ENCODE results near the gene PCSK1N. TPM values are rescaled to one million over a fixed set of nuclear protein-coding genes. Genes with fewer than 3 reads are reported as not detected.

The PCSK1N gene
- total RNA-seq, 3 donors from 2014 or later: 2.8 to 3.4 (median 2.9) TPM

- H3K9me3 Mint-ChIP-seq: no peaks in the 10 kb centered on the region
- no peak overlapping the region for H3K4me3 Mint-ChIP-seq
- ATAC-seq: no peak
- no peaks in the 10 kb centered on the region for H3K27me3 Mint-ChIP-seq (ENCODE audit: low read depth)
- DNase-seq: no peak
- H3K36me3 Mint-ChIP-seq (ENCODE audit: insufficient read depth): peaks cover 13% of the 10 kb centered on the region
- H3K4me1 Mint-ChIP-seq (ENCODE audit: low read depth): no peaks in the 10 kb centered on the region
These were observed 21.8 kb downstream of the PCSK1N start for GRCh38 chrX:48813644-48814043.

GRCh38 chrX:48806081-48806480 is 29.3 kb downstream of the PCSK1N start:
- H3K4me1 Mint-ChIP-seq (ENCODE audit: low read depth): peaks cover 11% of the 10 kb centered on the region
- no peaks in the 10 kb centered on the region for H3K27me3 Mint-ChIP-seq (ENCODE audit: low read depth)
- no peaks in the 10 kb centered on the region for H3K9me3 Mint-ChIP-seq
- ATAC-seq (no peak), DNase-seq (no peak)
- peaks cover 5% of the 10 kb centered on the region for H3K36me3 Mint-ChIP-seq (ENCODE audit: insufficient read depth)
- H3K4me3 Mint-ChIP-seq: no peak overlapping the region

- Mint-ChIP-seq H3K4me3 (peak overlapping the region; percentile 94), H3K36me3 (ENCODE audit: insufficient read depth) (peaks cover 5% of the 10 kb centered on the region), H3K9me3 (no peaks in the 10 kb centered on the region), H3K4me1 (ENCODE audit: low read depth) (peaks cover 17% of the 10 kb centered on the region), H3K27me3 (ENCODE audit: low read depth) (no peaks in the 10 kb centered on the region)
- DNase-seq (no peak), ATAC-seq (no peak)
These were observed 32.6 kb downstream of the PCSK1N start for GRCh38 chrX:48802905-48803200.

- H3K4me3 Mint-ChIP-seq: peak overlapping the region; percentile 94
- ATAC-seq (peak; percentile 35 to 44), DNase-seq (peak; percentile 33)
- no peaks in the 10 kb centered on the region for H3K27me3 Mint-ChIP-seq (ENCODE audit: low read depth)
- no peaks in the 10 kb centered on the region for H3K9me3 Mint-ChIP-seq
- peaks cover 5% of the 10 kb centered on the region for H3K36me3 Mint-ChIP-seq (ENCODE audit: insufficient read depth)
- H3K4me1 Mint-ChIP-seq (ENCODE audit: low read depth): peaks cover 17% of the 10 kb centered on the region
These were observed 33.1 kb downstream of the PCSK1N start for GRCh38 chrX:48802089-48802904.

- peak within 1 kb of the TSS; percentile 94 for H3K4me3 Mint-ChIP-seq
- peaks cover 12% of the 10 kb centered on the region for H3K4me1 Mint-ChIP-seq (ENCODE audit: low read depth)
- peak; percentile 91 for DNase-seq
- H3K36me3 Mint-ChIP-seq (ENCODE audit: insufficient read depth): peaks cover 5% of the 10 kb centered on the region
- H3K27me3 Mint-ChIP-seq (ENCODE audit: low read depth): no peaks in the 10 kb centered on the region
- ATAC-seq: peak; percentile 86 to 87
- no peaks in the 10 kb centered on the region for H3K9me3 Mint-ChIP-seq
These were observed 33.9 kb downstream of the PCSK1N start, which contains the start of gene HDAC6 for GRCh38 chrX:48801280-48802088. Gene HDAC6 (plus strand): TSS chrX:48802067. CDS start chrX:48802693, 626 bp downstream.

GRCh38 chrX:48800574-48801279 is 34.7 kb downstream of the PCSK1N start:
- no peaks in the 10 kb centered on the region for H3K27me3 Mint-ChIP-seq (ENCODE audit: low read depth)
- H3K4me1 Mint-ChIP-seq (ENCODE audit: low read depth): peaks cover 10% of the 10 kb centered on the region
- no peaks in the 10 kb centered on the region for H3K9me3 Mint-ChIP-seq
- no peak for DNase-seq
- no peak for ATAC-seq
- H3K4me3 Mint-ChIP-seq: peak overlapping the region; percentile 94
- H3K36me3 Mint-ChIP-seq (ENCODE audit: insufficient read depth): peaks cover 4% of the 10 kb centered on the region

- H3K36me3 Mint-ChIP-seq (ENCODE audit: insufficient read depth): no peaks in the 10 kb centered on the region
- DNase-seq: no peak
- no peak for ATAC-seq
- no peaks in the 10 kb centered on the region for H3K27me3 Mint-ChIP-seq (ENCODE audit: low read depth)
- no peaks in the 10 kb centered on the region for H3K9me3 Mint-ChIP-seq
- no peak overlapping the region for H3K4me3 Mint-ChIP-seq
- H3K4me1 Mint-ChIP-seq (ENCODE audit: low read depth): peaks cover 9% of the 10 kb centered on the region
These were observed 37.1 kb downstream of the PCSK1N start for GRCh38 chrX:48798318-48798717.

- Mint-ChIP-seq H3K4me1 (ENCODE audit: low read depth) (no peaks in the 10 kb centered on the region), H3K36me3 (ENCODE audit: insufficient read depth) (no peaks in the 10 kb centered on the region), H3K4me3 (no peak overlapping the region), H3K9me3 (no peaks in the 10 kb centered on the region), H3K27me3 (ENCODE audit: low read depth) (no peaks in the 10 kb centered on the region)
- ATAC-seq (no peak), DNase-seq (no peak)
These were observed 40.4 kb downstream of the PCSK1N start for GRCh38 chrX:48794911-48795515.

- no peak for ATAC-seq
- H3K36me3 Mint-ChIP-seq (ENCODE audit: insufficient read depth): no peaks in the 10 kb centered on the region
These were observed 41.0 kb downstream of the PCSK1N start for GRCh38 chrX:48794340-48794910.

GRCh38 chrX:48793935-48794334 is 41.5 kb downstream of the PCSK1N start:
- no peak overlapping the region for H3K4me3 Mint-ChIP-seq
- H3K4me1 Mint-ChIP-seq (ENCODE audit: low read depth): peaks cover 7% of the 10 kb centered on the region
- DNase-seq: no peak
- H3K36me3 Mint-ChIP-seq (ENCODE audit: insufficient read depth): no peaks in the 10 kb centered on the region
- no peaks in the 10 kb centered on the region for H3K27me3 Mint-ChIP-seq (ENCODE audit: low read depth)
- no peaks in the 10 kb centered on the region for H3K9me3 Mint-ChIP-seq
- ATAC-seq: no peak

More at GRCh38 chrX:48794340-48794910, 41.0 kb downstream of the PCSK1N start:
- DNase-seq: no peak
- Mint-ChIP-seq H3K4me3 (no peak overlapping the region), H3K9me3 (no peaks in the 10 kb centered on the region), H3K27me3 (ENCODE audit: low read depth) (no peaks in the 10 kb centered on the region), H3K4me1 (ENCODE audit: low read depth) (peaks cover 5% of the 10 kb centered on the region)

- peaks cover under 1% of the 10 kb centered on the region for H3K27me3 Mint-ChIP-seq (ENCODE audit: low read depth)
- H3K9me3 Mint-ChIP-seq: no peaks in the 10 kb centered on the region
- no peaks in the 10 kb centered on the region for H3K36me3 Mint-ChIP-seq (ENCODE audit: insufficient read depth)
- DNase-seq (no peak), ATAC-seq (no peak)
- peaks cover 10% of the 10 kb centered on the region for H3K4me1 Mint-ChIP-seq (ENCODE audit: low read depth)
- H3K4me3 Mint-ChIP-seq: no peak overlapping the region
These were observed 43.2 kb downstream of the PCSK1N start for GRCh38 chrX:48792219-48792618.

GRCh38 chrX:48791063-48791820 is 44.2 kb downstream of the PCSK1N start:
- Mint-ChIP-seq H3K9me3 (no peaks in the 10 kb centered on the region), H3K4me1 (ENCODE audit: low read depth) (peaks cover 10% of the 10 kb centered on the region), H3K4me3 (no peak overlapping the region), H3K36me3 (ENCODE audit: insufficient read depth) (no peaks in the 10 kb centered on the region), H3K27me3 (ENCODE audit: low read depth) (peaks cover 3% of the 10 kb centered on the region)
- ATAC-seq (no peak), DNase-seq (no peak)

GRCh38 chrX:48790477-48790876 is 44.9 kb downstream of the PCSK1N start:
- DNase-seq (no peak), ATAC-seq (no peak)
- Mint-ChIP-seq H3K4me1 (ENCODE audit: low read depth) (peaks cover 10% of the 10 kb centered on the region), H3K4me3 (no peak overlapping the region), H3K27me3 (ENCODE audit: low read depth) (peaks cover 3% of the 10 kb centered on the region), H3K9me3 (no peaks in the 10 kb centered on the region), H3K36me3 (ENCODE audit: insufficient read depth) (no peaks in the 10 kb centered on the region)
